GM18867 (cell line): ENCODE measurements around the gene CTDNEP1.
A peak's percentile ranks its signal among the peaks of the same experiment; 100 is the strongest.

Source experiments
- ATAC-seq: cut with Tn5 transposase; IDR thresholded peaks from one replicate; pipeline ENCODE4 v1.9.1; 2021; ENCODE audit warnings: mild to moderate bottlenecking, moderate library complexity; ENCODE audit not compliant: unreplicated experiment

CTDNEP1 gene

DNA sequence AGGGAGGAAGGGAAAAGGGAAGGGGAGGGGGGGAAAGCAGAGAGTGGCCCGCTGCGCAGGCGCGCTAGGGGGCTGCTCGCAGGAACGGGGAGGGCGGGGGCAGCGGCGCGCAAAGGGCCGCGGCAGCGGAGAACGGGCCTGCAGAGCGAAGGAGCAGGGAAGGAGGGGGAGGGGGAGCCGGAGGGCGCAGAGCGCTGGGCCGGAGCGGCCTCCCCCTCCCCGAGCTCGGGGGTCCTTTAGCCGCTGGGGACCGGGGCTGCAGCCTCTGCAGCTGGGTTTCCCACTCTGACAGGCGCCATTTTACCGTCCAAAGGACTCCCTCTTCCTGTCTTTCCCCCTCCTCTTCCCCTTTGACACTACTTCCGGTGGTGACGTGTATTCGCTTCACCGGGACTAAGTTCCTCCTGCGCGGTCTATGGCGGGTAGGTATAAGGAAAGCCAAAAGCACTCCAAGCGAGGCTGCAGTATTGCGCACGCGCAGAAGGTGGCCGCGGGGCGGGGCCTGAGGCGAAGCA is at the start of gene CTDNEP1:
TSS of gene CTDNEP1 (minus strand) at position 74 of the 515 bp plus-strand sequence. CDS start 438 bp downstream, outside the sequence.
- ATAC-seq, result peak; percentile 80

DNA sequence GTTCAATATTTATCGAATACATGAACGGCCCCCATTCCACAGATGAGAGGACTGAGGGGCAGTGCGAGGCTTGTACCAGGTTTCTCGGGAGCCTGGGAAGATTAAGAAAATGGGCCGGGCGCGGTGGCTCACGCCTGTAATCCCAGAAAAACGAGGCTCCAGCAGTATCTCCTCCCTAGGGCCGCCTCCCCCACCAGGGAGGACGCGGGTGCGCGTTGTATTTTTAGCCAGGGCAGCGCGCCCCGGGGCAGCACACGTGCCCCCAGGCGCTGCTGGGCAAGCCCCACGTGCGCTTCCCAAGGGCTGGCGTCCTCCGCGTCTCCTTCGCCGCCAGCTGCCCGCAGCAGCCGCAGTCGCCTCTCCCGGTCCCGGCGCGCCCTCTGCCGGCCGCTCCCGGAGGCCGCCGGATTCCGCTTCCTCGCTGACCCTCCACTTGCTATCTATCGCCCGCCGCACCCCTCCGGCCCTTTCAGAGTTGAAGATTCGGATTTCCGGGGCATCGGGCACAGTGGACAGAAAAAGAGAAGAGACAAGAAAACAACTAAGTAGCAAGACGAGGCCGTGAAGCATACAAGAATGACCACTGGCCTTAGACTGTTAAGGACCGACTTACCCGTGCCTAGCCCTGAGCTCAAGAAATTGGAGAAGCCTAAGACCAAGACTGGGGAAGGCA is 44.8 kb upstream of the CTDNEP1 start:
- no peak for ATAC-seq

DNA sequence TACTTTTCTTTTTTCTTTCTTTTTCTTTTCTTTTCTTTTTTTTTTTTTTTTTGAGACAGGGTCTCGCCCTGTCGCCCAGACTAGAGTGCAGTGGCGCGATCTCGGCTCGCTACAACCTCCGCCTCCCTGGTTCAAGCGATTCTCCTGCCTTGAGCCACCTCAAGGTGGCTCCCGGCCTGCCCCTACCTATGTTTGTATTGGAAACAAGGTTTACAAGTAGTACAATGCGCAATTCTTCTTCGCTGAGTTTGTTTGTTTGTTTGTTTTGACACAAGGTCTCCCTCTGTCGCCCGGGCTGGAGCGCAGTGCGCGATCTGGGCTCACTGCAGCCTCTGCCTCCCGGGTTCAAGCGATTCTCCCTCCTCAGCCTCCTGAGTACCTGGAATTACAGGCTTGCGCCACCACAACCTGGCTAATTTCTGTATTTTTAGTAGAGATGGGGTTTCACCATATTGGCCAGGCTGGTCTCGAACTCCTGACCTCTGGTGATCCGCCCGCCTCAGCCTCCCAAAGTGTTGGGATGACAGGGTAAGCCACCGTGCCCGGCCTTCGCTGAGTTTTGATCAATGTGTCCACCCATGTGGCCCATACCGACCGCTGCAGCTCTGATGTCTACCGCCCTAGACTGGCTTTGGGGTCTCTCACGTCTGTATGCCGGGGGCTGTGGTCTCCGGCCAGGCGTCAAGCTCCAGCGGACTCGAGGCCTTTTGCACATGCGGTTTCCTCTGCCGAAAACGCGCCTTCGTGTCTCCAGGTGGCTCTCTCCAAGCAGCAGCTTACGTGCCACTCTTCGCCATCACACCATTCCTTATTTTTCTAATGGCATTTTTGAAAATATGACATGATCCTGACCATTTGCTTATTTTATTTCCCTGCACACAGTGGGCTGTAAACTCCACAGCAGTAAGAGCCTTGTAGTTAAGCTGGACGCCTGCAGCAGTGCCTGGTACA is 44.0 kb upstream of the CTDNEP1 start:
- ATAC-seq, result no peak

DNA sequence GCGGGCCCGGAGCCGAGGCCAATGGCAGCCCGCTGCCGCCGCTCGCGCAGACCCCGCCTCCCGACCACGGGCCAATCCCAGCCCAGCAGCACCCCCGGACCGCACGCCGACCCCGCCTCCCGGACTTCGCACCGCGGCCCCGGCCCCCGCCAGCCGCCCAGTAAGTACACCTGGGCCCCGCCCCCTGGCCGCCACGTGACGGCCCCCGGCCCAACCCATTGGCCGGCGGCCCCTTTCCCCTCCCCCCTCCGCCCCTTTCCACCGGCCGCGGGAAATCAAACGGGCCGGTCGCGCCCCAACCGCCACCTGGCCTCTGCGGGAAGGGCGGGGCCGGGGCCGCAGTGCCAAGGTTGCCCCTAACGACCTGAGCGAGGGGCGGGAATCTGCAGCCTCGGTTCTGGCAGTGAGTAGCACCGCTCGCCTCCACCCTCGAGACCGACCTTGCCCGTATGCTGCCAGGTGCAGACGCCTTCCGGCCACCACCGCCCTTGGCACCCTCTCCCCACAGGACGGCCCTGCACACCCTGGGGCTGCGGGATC is 43.1 kb upstream of the CTDNEP1 start, which contains the start of gene YBX2:
TSS of gene YBX2 (minus strand) at position 26 of the 540 bp plus-strand sequence. CDS start 139 bp downstream, outside the sequence.
- ATAC-seq, result no peak

DNA sequence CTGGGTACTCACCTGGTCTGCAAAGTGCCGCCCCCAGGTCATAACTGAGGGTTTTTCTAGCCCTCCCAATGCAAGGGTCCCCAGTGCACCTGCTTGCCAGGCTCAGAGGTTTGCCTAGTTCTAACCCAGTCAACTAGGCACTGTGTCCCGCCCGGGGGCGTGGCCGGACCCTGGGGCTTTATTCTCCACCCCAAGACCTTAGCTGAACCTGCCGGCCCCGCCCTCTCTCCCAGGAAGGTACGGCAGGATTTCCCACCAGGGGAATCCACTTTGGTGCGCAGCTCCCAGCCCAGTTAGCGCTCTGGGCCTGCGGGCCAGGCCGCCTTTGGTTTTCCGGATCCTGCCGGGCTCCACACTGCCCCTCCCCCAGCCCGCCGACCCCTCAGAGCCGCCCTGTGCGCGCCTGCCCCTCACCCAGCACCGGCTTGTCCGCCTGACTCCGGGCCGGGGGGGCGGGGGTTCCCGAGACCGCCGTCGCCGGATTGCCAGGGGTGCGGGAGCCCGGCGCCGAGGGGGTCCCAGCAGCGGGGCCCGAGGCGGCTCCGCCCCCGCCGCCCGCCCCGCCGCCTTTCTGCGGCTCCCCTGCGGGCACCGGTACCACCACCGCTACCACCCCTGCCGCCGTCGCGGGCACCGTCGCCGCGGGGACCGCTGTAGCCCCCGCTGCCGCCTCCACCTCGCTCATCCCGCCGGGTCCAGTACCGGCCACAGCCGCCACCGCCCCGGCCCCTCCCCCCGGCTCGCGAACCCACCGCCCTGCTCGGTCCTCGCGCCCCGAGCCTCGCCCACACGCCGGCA is 42.5 kb upstream of the CTDNEP1 start:
- ATAC-seq, result no peak

DNA sequence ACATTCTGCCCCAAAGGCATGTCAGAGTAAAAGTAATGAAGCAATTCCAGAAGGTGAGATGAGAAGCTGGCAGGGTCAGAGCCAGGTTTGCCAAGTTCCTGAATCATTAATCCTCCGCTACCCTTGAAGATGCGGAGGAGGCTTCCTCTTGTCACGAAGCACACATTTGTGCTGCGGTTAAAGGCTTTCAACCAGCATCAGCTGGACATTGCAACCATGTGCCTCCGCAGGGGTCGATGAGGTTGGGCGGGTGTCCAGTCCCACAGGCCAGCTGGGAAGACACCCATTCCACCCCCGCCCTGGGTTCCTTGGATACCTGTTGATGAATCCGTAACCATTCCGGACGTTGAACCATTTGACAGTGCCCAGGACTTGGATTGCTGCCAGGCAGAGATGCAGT is 41.6 kb upstream of the CTDNEP1 start:
- no peak for ATAC-seq

DNA sequence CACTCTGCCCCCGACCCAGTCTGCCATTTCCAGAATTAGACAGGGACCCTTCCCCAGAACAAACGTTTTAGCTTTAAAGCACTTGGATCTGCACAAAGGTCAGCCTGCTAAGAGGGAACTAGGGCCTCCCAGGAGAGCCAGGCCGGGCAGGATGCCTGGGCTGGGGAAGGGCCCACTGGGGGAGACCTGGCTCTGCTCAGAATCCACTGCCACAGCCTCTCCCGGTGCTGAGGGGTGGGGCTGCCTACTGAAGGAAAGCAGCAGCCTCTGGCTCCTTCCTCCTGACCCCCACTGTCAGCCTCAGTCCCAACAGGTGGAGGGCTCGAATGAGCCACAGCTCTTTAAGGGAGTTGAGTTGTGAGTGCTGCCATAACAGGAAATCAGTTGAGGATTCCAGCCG is 41.2 kb upstream of the CTDNEP1 start:
- no peak for ATAC-seq

DNA sequence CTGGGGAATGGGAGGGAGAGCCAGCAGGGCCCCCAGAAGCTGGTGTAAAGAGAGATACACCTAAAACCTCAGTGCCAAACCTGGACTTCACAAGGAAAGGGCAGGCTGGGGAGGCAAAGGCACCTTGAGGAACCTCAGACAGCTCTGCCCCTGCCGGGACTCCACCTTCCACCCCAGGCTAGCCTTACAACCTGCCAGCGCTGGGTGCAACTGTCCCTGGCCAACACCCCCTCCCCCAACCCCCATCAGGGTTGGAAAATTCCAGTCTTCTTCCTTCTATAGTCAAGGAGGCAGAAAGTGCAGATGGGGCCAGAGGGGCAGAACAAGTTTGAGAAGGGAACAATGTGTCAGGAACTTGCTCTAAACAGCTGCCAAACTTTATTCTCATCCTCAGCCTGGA is 40.7 kb upstream of the CTDNEP1 start:
- ATAC-seq, result no peak

DNA sequence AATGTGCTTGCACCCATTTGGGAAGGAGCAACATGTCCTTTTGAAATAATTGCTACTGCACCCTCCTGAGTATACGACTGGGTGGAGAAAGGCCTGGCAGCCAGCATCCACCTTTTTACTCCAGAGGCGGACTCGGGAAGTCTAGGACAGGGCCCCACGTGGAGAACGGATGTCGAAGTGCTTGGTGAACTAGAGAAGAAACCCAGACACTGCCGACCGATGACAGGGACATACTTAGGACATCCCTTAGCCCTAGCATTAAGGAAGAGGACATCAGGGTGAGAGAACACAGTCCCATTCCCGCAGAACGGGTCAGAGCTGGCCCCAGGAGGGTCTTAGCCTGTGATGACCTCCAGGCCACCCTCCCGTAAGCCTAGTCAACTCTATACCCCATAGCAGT is 39.2 kb upstream of the CTDNEP1 start:
- ATAC-seq, result no peak

DNA sequence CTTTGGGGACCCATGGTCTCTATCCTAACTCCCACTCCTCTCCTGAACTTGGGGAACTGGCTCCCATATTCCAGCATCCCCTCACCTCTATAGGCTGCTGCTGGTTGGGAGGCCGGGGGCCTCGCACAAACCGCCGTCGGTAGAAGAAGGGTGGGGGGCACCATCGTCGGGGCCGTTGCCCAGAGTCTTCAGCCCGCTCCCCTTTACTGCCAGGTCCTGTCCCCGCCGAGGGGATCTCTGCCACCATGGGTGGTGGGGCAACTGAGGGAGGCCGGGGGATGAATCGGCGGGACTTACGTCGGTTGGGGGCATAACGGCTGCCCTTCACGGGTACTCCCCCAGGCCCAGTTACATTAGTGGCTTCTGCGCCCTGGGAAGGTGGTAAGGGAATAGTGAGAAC is 38.6 kb upstream of the CTDNEP1 start:
- ATAC-seq, result no peak

DNA sequence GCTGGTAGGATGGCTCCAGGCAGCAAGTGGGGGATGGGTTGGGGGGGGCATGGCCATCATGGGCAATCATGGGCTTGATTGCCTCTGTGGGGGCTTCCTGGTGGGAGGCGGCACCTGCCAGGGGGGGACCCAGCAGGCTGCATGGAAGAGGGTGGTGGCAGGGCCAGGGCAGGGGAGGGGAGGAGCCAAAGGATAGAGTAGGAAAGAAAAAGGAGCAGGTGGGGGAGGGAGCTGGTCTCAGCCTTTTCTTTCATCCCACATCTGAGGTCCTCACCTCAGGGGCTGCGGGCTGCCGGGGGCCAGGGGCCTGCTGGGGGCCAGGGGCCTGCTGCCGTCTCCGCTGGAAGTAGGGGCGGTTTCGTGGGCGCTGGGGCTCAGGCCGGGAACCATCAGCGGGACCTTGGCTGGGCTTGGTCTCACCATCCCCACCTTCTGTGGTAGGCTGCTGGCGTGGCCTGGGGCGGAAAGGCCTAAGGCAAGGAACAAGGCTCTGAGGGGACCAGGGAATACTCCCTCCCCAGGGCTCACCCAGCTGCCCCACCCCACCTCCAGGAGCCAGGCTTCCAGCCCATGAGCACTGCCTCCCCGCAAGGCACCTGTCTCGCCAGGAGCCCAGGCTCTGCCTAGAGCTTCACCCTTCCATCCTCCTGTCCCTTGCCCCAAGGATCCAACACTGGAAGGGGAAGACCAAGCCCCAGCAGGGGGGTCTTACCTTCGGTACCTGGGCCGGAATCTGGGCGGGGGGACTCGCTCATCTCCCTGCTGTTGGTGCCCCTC is 37.9 kb upstream of the CTDNEP1 start:
- no peak for ATAC-seq

DNA sequence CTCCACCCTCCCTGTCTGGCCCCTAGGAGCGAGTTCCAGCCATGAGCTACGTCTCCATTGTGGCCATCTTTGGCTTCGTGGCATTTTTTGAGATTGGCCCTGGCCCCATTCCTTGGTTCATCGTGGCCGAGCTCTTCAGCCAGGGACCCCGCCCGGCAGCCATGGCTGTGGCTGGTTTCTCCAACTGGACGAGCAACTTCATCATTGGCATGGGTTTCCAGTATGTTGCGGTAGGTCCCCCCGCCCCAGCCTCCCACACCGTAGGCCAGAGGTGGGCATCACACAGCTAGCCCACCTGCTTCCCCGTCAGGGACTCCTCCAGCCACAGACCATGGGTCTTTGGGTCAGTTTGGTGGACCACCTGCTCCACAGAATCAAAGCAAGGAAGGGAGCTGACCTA is 34.1 kb upstream of the CTDNEP1 start:
- ATAC-seq, result no peak

DNA sequence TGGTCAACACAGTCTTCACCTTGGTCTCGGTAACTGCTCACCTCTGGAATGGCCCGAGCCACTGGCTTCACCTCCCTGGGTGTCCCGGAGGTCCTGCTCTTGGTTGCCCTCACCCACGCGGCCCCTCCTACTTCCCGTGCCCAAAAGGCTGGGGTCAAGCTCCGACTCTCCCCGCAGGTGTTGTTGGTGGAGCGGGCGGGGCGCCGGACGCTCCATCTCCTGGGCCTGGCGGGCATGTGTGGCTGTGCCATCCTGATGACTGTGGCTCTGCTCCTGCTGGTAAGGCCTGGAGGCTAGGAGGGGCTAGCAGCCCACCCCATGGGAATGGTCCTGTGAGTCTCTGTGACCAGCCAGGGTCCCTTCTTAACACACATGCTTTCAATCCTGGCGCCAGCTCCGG is 33.4 kb upstream of the CTDNEP1 start:
- no peak for ATAC-seq

DNA sequence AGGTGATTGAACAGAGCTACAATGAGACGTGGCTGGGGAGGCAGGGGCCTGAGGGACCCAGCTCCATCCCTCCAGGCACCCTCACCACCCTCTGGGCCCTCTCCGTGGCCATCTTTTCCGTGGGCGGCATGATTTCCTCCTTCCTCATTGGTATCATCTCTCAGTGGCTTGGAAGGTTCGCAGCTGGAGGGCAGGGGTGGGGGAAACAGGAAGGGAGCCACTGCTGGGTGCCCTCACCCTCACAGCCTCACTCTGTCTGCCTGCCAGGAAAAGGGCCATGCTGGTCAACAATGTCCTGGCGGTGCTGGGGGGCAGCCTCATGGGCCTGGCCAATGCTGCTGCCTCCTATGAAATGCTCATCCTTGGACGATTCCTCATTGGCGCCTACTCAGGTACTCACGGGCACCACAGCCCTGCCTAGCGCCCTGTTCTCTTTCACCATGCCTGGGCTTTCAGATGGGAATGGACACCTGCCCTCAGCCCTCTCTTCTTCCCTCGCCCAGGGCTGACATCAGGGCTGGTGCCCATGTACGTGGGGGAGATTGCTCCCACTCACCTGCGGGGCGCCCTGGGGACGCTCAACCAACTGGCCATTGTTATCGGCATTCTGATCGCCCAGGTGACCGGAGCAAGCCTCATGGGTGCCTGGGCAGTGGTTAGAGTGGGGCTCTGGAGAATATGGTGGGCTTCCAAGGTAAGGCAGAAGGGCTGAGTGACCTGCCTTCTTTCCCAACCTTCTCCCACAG is 32.1 kb upstream of the CTDNEP1 start:
- ATAC-seq, result no peak

DNA sequence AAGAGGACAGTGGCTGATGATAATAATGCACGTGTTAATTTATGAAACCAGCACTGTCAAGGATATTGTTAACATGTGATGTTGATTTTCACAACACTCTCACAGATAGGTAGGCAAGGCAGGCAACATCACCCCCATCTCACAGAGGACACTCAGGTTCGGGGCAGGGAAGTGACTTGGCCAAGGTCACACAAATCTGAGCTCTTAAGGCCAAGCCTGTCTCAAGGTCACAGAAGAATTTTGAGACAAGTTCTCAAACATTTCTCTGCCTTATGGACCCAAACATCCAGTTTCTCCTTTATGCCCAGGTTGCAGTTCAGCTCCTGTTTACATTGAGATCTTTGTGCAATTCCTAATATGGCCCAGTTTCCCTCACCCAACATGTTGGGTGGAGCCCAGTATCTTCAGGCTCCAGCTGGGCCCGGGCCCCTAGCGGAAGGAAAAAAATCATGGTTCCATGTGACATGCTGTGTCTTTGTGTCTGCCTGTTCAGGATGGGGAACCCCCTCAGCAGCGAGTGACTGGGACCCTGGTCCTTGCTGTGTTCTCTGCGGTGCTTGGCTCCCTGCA is 31.3 kb upstream of the CTDNEP1 start:
- no peak for ATAC-seq

DNA sequence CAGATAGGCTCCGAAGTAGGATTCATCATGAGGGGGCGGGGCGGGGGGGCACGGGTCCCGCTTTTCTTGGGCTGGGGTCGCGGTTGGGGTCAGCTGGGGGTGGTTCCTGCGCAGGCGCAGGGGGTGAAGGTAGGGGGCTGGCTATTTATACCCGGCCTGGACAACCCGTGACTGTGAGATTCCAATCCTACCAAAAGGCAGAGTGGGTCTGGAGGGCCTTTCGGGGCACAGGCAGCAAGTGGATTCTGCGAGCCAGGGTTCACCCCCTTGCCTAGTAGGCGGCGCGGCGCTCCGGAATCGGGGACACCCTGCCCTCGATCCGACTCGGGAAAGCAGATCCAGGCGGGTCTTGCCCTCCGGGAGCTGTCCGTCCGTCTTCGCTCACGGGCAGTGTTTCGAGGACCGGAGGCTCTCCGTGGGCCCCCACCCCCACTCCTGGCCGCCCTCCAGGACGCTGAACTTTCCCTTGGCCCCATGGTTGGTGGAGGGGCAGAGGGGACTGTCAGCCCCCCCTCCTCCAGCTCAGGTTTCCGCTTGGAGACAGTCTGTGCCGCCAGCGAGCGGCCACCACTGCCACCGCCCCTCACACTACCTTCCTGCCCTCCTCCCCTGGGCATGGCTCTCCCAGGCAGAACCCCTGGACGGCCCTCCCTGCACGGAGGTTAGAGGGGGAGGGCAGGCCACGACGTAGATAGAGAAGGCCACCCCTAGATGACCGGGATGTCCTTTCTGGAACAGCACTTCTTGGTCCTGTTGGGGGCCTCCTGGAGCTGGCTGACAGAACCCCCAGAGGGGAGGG is 30.6 kb upstream of the CTDNEP1 start:
- ATAC-seq, result no peak

DNA sequence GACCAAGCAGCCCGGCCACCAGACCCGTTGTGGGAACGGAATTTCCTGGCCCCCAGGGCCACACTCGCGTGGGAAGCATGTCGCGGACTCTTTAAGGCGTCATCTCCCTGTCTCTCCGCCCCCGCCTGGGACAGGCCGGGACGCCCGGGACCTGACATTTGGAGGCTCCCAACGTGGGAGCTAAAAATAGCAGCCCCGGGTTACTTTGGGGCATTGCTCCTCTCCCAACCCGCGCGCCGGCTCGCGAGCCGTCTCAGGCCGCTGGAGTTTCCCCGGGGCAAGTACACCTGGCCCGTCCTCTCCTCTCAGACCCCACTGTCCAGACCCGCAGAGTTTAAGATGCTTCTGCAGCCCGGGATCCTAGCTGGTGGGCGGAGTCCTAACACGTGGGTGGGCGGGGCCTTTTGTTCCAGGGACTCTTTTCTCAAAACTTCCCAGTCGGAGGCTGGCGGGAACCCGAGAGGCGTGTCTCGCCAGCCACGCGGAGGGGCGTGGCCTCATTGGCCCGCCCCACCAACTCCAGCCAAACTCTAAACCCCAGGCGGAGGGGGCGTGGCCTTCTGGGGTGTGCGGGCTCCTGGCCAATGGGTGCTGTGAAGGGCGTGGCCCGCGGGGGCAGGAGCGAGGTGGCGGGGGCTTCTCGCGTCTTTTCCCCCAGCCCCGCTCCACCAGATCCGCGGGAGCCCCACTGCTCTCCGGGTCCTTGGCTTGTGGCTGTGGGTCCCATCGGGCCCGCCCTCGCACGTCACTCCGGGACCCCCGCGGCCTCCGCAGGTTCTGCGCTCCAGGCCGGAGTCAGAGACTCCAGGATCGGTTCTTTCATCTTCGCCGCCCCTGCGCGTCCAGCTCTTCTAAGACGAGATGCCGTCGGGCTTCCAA is 29.8 kb upstream of the CTDNEP1 start, which contains the start of gene SLC2A4:
TSS of gene SLC2A4 (plus strand) at position 645 of the 879 bp plus-strand sequence. CDS start at position 862, 217 bp downstream.
- peak; percentile 65 for ATAC-seq
